GM23248 (cell line): ENCODE measurements around the gene HOXC12. TPM values are rescaled to one million over a fixed set of nuclear protein-coding genes. Genes with fewer than 3 reads are reported as not detected.

Experiments used
- DNase-seq: peaks from one replicate; pipeline ENCODE4 v3.0.0-alpha.2; 2015
- H2AFZ ChIP-seq: fragments of 200-600 bp; sonication (generic); 2 replicates; pipeline ENCODE4 v1.6.1; 2016; ENCODE audit warnings: antibody characterized with exemption
- H3F3A ChIP-seq: fragments of 200-600 bp; sonication (generic); 2 replicates; pipeline ENCODE4 v1.6.1; 2016; ENCODE audit warnings: mild to moderate bottlenecking, antibody characterized with exemption, mixed run types; ENCODE audit not compliant: insufficient read depth
- H3K27ac ChIP-seq: fragments of 200-600 bp; sonication (generic); 2 replicates; pipeline ENCODE4 v1.5.1; 2016; ENCODE audit warnings: mild to moderate bottlenecking
- H3K27me3 ChIP-seq: fragments of 200-600 bp; sonication (generic); replicated peaks from 2 replicates; pipeline ENCODE4 v1.6.1; 2016; ENCODE audit warnings: mild to moderate bottlenecking; ENCODE audit not compliant: insufficient read depth
- H3K36me3 ChIP-seq: fragments of 200-600 bp; sonication (generic); 2 replicates; pipeline ENCODE4 v1.6.1; 2016; ENCODE audit warnings: low read depth, mild to moderate bottlenecking
- H3K4me1 ChIP-seq: fragments of 200-600 bp; sonication (generic); 2 replicates; pipeline ENCODE4 v1.6.1; 2016; ENCODE audit warnings: mild to moderate bottlenecking; ENCODE audit not compliant: insufficient read depth
- H3K4me2 ChIP-seq: fragments of 200-600 bp; sonication (generic); one replicate; pipeline ENCODE4 v1.6.1; 2016; ENCODE audit warnings: mild to moderate bottlenecking; ENCODE audit not compliant: unreplicated experiment
- H3K4me3 ChIP-seq: fragments of 200-600 bp; sonication (generic); 2 replicates; pipeline ENCODE4 v1.5.1; 2016; ENCODE audit warnings: mild to moderate bottlenecking
- H3K79me2 ChIP-seq: fragments of 200-600 bp; sonication (generic); 2 replicates; pipeline ENCODE4 v1.6.1; 2016; ENCODE audit warnings: mild to moderate bottlenecking; ENCODE audit not compliant: insufficient read depth
- H3K9ac ChIP-seq: fragments of 200-600 bp; sonication (generic); 2 replicates; pipeline ENCODE4 v1.6.1; 2016; ENCODE audit warnings: mild to moderate bottlenecking
- H3K9me2 ChIP-seq: fragments of 200-600 bp; sonication (generic); 2 replicates; pipeline ENCODE4 v1.6.1; 2016; ENCODE audit warnings: mixed run types, mild to moderate bottlenecking, moderate library complexity; ENCODE audit not compliant: insufficient read depth
- H3K9me3 ChIP-seq: fragments of 200-600 bp; sonication (generic); one replicate; pipeline ENCODE4 v1.6.1; 2017; ENCODE audit warnings: low read depth
- H4K20me1 ChIP-seq: fragments of 200-600 bp; sonication (generic); 2 replicates; pipeline ENCODE4 v1.6.0; 2016; ENCODE audit not compliant: insufficient read depth
- EZH2 ChIP-seq: fragments of 200-600 bp; sonication (generic); IDR thresholded peaks from 2 replicates; pipeline ENCODE4 v1.6.1; 2018; ENCODE audit warnings: antibody characterized with exemption, mild to moderate bottlenecking; ENCODE audit not compliant: insufficient read depth, poor library complexity, severe bottlenecking
- EZH2phosphoT487 ChIP-seq: fragments of 200-600 bp; sonication (generic); IDR thresholded peaks from 2 replicates; pipeline ENCODE4 v1.6.1; 2018; ENCODE audit warnings: antibody characterized with exemption, moderate library complexity, mild to moderate bottlenecking, low read depth; ENCODE audit not compliant: insufficient read depth
- WGBS, 2 experiments: methylation state at CpG; one replicate each; pipeline ENCODE4 v1.1.6; 2015 to 2017; ENCODE audit warnings: low lambda C conversion rate in 2 of 2, low coverage in 1 of 2; ENCODE audit errors: missing lambda C conversion rate in 2 of 2; 5-methylcytosine and 5-hydroxymethylcytosine counted together
- in situ Hi-C: fragments of 300-500 bp; cut with MboI; formaldehyde crosslinking; loops from 2 replicates; pipeline ENCODE4 v1.15.0; 2020
- polyA plus RNA-seq: library from polyadenylated mRNA; unstranded; fragments of >200 nt; fragmentation: Nextera tagmentation; extraction: Ambion mirVana; gene quantifications from 2 replicates; pipeline ENCODE4 v1.2.1, GENCODE V29; 2016
- total RNA-seq: library from RNA; depleted of rRNA; stranded (reverse); fragments of >200 nt; shearing (Covaris generic); gene quantifications from 2 replicates; pipeline ENCODE4 v1.2.3, GENCODE V29; 2014

The HOXC12 gene
- total and polyA plus RNA-seq, 2 experiments from 2014 or later, result not detected

DNA sequence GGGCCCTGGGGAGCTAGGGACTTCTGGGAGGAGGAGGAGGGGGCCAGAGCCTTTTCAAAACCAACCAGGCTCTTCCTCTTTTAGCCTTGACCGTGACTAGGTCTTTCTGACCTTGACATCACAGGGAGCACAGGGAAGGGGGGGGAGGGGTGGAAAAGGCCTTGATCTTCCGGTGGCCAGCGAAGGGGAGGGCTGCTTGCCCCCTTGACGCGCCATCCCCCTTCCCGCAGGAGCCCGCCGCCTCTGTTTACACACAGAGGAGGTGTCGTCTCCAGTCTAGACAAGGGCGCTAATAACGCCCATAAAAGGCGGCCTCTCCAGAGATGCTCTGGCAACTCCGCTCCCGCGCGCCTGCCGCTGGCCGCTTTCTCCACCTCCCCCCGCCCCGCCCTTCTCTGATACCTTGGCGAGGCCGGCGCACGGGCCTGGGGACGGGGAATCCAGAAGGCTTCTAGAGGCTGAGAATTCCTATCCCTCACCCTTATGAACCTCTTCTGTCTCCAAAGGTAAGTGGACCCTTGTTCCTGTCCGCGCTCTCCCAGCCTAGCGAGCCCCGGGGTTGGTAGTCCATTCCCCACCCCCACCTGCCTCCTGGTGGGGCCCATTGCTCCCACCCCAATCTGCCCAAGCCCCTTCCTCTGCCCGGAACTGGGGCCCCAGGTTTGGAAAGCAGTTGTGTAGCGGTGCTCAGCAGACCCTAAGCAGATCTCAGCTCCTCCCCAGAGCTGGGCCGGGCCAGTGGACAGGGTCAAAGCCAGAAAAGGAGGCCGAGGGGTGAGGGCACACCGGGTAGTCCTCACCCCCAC, 4.9 kb upstream of the HOXC12 start:
- Histone ChIP-seq H3K9ac (no peak overlapping the region), H3K4me1 (no peaks in the 10 kb centered on the region), H4K20me1 (no peaks in the 10 kb centered on the region), H2AFZ (no peak overlapping the region), H3K4me3 (no peak overlapping the region), H3K4me2 (no peak overlapping the region), H3K9me2 (no peaks in the 10 kb centered on the region), H3K79me2 (no peaks in the 10 kb centered on the region), H3K27ac (no peak overlapping the region), H3F3A (no peaks in the 10 kb centered on the region), H3K27me3 (peaks cover 97% of the 10 kb centered on the region), H3K9me3 (no peaks in the 10 kb centered on the region), H3K36me3 (no peaks in the 10 kb centered on the region)
- WGBS, 2 experiments, result 8 to 10% methylated on average over 28 to 34 of the region's 34 CpGs
- TF ChIP-seq EZH2 (no peak), EZH2phosphoT487 (no peak)
- no peak for DNase-seq
- in situ Hi-C loops, result no loop called here

GRCh38 chr12:53950437-53950773, 4.3 kb upstream of the HOXC12 start:
- Histone ChIP-seq H2AFZ (no peak overlapping the region), H3K4me1 (no peaks in the 10 kb centered on the region), H3K79me2 (no peaks in the 10 kb centered on the region), H3K27ac (no peak overlapping the region), H3K9me3 (no peaks in the 10 kb centered on the region), H3K4me2 (no peak overlapping the region), H3K27me3 (peaks cover 97% of the 10 kb centered on the region), H3K36me3 (no peaks in the 10 kb centered on the region), H4K20me1 (no peaks in the 10 kb centered on the region), H3K9ac (no peak overlapping the region), H3K9me2 (no peaks in the 10 kb centered on the region), H3K4me3 (no peak overlapping the region), H3F3A (no peaks in the 10 kb centered on the region)
- 3 to 8% methylated on average over 10 of the region's 10 CpGs for WGBS, 2 experiments
- TF ChIP-seq EZH2phosphoT487 (no peak), EZH2 (peak; percentile 47)
- no peak for DNase-seq
- in situ Hi-C loops, result no loop called here

DNA sequence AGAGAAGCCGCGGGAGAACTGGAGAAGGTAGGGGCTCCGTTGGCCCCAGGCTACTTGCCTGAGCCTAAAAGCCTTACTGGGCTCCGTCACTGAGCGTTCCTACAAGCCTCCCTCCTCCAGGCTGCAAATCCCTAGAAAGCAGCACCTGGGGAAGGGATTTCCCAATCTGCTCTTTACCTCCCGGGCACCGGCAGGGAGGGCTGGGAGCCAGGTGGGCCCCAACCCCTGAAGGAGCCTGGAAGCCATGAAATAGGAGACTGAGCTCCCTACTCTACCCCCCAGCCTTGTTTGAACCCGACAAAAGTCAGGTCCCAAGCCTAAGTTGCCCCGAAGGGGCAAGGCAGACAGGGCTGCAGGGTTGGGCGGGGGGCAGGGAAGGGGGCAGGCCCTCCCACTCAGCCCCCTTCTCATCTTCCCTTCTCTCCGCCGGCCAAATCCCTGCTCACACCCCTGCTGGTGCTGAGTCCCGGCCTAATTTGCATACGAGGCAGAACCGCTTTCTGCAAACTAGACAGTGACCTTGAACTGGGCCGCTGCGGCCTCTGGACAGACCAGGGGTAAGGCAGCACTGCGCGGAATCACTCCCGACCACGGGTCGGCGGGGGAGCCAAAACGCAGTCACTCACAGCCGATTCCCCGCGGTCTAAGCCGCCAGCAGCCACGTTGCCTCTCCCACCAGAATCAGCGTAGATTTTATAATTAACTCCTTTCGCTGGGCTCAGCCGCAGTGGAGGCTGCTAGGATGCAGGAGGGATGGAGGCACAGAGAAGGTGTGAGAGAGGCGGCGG, 3.7 kb upstream of the HOXC12 start:
- H3K79me2 ChIP-seq, result no peaks in the 10 kb centered on the region
- H3K4me1 ChIP-seq, result no peaks in the 10 kb centered on the region
- peaks cover 97% of the 10 kb centered on the region for H3K27me3 ChIP-seq
- no peaks in the 10 kb centered on the region for H3K9me3 ChIP-seq
- H3F3A ChIP-seq, result no peaks in the 10 kb centered on the region
- H3K9ac ChIP-seq, result no peak overlapping the region
- H3K4me2 ChIP-seq, result no peak overlapping the region
- TF ChIP-seq EZH2phosphoT487 (peak; percentile 42; the same call in 1 of the 2 replicates), EZH2 (peak; percentile 70)
- H3K9me2 ChIP-seq, result no peaks in the 10 kb centered on the region
- WGBS, 2 experiments, result 11 to 14% methylated on average over 32 to 34 of the region's 34 CpGs
- no peaks in the 10 kb centered on the region for H3K36me3 ChIP-seq
- no peaks in the 10 kb centered on the region for H4K20me1 ChIP-seq
- in situ Hi-C loops, result no loop called here
- no peak overlapping the region for H2AFZ ChIP-seq
- DNase-seq, result no peak
- no peak overlapping the region for H3K4me3 ChIP-seq
- H3K27ac ChIP-seq, result no peak overlapping the region

DNA sequence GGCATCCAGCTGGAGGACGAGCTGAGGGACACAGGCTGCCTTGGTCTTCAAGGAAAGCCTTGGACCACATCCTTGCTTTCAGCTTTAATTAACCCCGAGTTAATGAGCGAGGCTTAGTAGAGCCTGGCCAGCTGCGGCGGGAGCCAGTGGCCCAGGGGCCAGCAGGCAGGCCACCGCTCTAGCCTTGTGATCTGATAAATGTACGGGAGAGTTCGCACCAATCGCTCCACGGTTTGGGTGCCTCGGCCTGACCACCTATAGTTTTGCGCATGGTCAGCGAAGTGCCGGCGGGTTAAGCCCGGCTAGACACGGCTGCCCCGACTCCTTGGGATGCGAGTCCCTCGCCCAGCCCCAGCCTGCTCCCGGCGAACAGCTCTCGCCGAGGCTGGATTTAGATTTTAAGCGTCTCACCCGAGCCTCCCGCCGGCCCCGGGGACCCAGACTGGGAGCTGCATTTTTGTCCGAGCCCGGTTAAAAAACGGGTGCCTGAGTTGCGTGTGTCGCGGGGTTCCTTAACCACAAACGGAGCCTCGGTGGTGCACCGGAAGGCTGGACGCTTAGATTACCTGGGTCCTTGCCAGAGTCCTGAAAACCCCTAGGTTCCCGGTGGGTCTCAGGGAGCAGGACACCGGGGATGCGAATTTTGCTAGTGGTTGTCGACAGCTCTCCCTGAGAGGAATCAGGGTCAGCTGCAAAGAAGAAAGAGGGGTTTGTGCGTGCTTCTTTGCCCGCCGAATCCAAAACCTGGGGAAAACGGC, 2.9 kb upstream of the HOXC12 start:
- no peaks in the 10 kb centered on the region for H3K4me1 ChIP-seq
- H3K9me2 ChIP-seq, result no peaks in the 10 kb centered on the region
- WGBS, 2 experiments, result 12 to 15% methylated on average over 43 to 45 of the region's 47 CpGs
- H3K36me3 ChIP-seq, result no peaks in the 10 kb centered on the region
- no peaks in the 10 kb centered on the region for H3K9me3 ChIP-seq
- DNase-seq, result no peak
- H3K9ac ChIP-seq, result no peak overlapping the region
- in situ Hi-C loops, result no loop called here
- H4K20me1 ChIP-seq, result no peaks in the 10 kb centered on the region
- H3K27me3 ChIP-seq, result peaks cover 97% of the 10 kb centered on the region
- no peak for TF ChIP-seq EZH2
- TF ChIP-seq EZH2phosphoT487, result peak; percentile 79
- H3K27ac ChIP-seq, result no peak overlapping the region
- H3F3A ChIP-seq, result no peaks in the 10 kb centered on the region
- no peak overlapping the region for H3K4me2 ChIP-seq
- H3K4me3 ChIP-seq, result no peak overlapping the region
- no peaks in the 10 kb centered on the region for H3K79me2 ChIP-seq
- H2AFZ ChIP-seq, result no peak overlapping the region
